ENCODE measurements around the gene AKT3.
"Not testable (repeated sequence)": the region's sequence is repeated elsewhere in the genome, so short reads cannot be mapped to it uniquely, and the experiment has no call there.

Gene AKT3

DNA sequence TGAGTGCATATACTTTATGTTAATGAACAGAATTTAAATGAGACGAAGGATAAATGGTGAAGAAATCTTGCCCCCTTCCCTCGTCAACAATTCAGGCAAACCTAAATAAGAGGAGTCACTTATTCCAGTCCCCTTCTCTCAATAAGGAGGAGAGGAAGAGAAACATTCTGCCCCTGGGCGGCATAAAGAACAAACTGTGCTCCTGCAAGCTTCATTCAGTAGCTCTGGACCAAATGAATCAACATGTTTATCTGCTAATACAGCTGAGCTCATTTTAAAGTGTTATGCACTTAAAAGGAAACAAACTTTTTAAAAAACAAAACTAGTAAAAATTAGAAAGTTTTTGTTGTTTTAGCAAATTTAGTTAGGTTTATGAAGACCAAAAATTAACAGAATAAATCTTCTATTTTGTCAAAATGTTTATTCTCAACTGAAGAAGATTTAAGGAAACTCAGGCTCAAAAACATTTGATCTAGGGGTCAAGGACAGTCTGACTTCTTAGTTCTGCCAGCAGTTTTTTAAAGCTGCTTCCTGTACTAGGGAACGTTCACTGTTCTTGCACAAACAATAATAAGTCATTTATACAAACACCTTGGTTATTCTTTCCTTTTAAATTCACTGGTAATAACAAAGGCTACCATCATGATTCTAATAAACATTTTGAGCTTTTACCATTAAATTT lies 58.3 kb downstream of the AKT3 start:
- DNase-seq (ENCODE audit: insufficient read length, low spot score) = no peak
- FAIRE-seq = no peak

DNA sequence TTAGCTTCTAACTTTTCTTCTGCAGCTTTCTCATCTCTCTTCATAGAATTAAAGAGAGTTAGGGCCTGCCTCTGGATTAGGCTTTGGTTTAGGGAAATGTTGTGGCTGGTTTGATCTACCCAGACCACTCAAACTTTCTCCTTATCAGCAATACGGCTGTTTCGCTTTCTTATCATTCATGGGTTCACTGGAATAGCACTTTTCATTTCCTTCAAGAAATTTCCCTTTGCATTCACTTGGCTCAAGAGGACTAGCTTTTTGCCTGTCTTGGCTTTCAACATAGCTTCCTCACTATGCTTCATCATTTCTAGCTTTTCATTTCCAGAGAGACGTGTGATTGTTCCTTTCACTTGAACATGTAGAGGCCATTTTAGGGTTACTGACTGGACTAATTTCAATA lies 59.6 kb downstream of the AKT3 start:
- no peak for DNase-seq (ENCODE audit: insufficient read length, low spot score)
- FAIRE-seq = no peak

DNA sequence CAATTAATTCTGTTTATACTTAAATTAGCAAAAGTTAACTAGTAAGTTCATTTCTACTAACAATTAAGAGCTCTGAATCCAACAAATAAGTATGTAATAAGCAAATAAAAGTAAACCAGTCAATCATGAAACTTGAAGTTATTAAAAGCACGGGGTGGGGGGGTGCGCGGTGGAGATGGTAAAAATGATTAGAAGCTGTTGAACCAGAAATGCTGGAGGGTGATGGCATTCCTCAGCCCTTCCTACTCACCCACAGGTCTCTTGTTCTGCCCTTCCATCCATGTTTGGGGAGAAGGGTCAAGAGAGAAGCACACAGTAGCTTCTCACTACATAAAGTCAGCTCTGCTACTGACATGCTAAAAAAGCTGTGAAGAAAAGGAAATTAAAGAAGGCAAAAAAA lies 63.5 kb downstream of the AKT3 start:
- FAIRE-seq = no peak
- no peak for DNase-seq (ENCODE audit: insufficient read length, low spot score)

DNA sequence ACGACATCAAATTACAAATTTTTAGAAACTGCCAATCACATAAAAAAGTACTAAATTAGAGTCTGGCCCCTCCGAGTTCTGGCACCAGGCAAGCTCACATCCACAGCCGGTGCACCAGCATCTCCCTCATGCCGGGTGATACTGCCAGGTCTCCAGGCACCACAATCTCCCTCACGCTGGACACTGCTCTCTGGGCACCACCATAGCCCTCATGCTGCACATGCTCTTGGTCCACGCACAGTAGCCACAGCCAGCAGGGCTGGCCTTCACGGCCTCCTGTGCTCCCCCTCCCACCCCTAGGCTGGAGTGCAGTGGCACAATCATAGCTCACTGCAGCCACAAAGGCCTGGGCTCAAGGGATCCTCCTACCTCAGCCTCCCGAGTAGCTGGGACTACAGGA lies 65.5 kb downstream of the AKT3 start:
- FAIRE-seq = no peak
- DNase-seq (ENCODE audit: insufficient read length, low spot score) = no peak

DNA sequence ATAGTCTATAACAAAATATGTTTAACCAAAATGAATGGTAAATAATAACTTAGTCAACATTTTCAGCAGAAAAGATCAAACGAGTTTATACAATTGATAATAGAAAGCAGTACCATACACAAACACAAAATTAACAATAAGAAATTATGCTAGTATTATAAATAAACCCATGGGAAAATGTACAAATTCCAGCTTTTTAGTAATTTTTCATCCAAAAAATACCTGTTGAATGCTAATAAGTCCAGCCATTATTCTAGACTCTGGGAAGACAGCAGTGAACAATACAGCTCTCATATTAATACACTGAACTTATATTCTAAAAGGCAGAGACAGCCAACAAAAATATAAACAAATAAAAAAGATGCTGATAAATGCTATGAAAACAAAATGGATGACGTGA lies 66.3 kb downstream of the AKT3 start:
- DNase-seq (ENCODE audit: insufficient read length, low spot score) = no peak
- FAIRE-seq = no peak

DNA sequence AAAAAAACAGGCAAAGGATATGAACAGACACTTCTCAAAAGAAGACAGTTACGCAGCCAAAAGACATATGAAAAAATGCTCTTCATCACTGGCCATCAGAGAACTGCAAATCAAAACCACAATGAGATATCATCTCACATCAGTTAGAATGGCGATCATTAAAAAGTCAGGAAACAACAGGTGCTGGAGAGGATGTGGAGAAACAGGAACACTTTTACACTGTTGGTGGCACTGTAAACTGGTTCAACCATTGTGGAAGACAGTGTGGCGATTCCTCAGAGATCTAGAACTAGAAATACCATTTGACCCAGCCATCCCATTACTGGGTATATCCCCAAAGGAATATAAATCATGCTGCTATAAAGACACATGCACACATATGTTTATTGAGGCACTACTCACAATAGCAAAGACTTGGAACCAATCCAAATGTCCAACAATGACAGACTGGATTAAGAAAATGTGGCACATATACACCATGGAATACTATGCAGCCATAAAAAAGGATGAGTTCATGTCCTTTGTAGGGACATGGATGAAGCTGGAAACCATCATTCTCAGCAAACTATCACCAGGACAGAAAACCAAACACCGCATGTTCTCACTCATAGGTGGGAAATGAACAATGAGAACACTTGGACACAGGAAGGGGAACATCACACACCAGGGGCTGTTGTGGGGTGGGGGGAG lies 77.5 kb downstream of the AKT3 start:
- not testable (repeated sequence) for DNase-seq (ENCODE audit: insufficient read length, low spot score); FAIRE-seq

DNA sequence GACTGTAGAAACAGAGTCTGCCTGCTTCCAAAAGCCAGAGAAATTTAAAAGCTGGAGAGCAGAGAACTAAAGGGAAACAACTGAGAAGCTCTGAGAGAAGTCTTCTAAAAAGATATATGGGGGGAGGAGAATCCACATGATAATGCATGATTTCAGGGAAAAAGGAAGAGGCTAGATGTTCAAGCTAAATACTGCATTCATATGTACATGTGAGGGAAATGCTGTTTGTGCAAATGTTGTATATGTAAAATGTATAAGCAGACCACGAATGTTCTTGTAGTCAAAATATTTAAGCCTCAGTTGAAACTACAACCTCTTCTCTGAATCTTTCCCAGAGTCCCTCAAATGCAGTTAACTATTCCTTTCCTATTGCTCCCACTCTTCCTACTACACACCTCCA lies 79.2 kb downstream of the AKT3 start:
- FAIRE-seq (no peak), DNase-seq (ENCODE audit: insufficient read length, low spot score) (no peak)

DNA sequence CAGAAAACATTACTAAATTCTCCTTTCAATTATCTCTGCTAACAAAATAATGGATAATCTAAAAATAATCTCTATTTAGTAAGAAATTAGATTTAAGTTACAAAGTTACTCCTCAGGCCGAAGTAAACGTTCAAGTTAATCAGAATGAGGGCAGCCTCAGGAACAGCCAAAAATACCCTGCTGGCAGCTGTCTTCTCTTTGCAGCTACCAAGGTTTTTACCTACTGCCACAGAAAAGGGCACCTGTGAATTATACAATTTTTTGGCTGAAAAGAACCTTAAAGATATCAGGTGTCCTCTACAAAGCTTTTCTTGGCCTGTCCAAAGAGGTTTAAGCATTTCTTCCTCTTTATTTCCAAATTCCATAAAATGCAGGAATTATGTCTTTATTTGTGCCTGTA lies 84.4 kb downstream of the AKT3 start:
- FAIRE-seq (no peak), DNase-seq (ENCODE audit: insufficient read length, low spot score) (no peak)

DNA sequence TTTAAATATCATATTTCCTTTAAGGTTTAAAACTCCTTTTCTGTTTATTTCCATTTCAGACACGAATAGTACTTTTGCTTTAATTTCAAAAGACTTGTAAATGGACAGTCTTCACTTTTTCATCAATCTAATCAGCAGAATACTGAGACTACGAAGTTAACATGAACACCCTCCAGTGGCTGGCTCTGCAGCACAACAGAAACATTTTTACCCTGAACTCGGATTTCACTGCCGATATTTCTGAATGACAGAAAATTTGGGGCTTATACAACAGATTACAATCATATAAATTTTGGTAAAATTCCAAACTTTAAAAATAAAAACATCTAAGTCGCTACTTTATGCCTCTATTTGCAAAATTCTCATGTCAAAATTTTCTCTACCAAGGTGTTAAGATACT lies 86.2 kb downstream of the AKT3 start:
- no peak for DNase-seq (ENCODE audit: insufficient read length, low spot score)
- FAIRE-seq = no peak

DNA sequence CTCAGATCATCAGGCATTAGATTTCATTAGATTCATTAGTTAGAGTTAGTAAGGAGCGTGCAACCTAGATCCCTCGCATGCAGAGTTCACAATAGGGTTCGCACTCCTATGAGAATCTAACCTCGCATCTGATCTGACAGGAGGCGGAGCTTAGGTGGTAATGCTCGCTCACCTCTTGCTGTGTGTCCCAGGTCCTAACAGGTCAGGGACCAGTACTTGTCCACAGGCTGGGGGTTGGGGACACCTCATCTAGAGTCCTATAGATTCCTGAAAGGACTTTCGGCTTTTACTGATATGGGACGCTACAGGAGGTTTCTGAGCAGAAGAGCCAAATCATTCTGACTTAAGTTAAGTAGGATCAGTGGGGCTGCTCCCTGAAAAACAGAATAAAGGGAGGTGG lies 91.4 kb downstream of the AKT3 start:
- FAIRE-seq (no peak), DNase-seq (ENCODE audit: insufficient read length, low spot score) (no peak)

DNA sequence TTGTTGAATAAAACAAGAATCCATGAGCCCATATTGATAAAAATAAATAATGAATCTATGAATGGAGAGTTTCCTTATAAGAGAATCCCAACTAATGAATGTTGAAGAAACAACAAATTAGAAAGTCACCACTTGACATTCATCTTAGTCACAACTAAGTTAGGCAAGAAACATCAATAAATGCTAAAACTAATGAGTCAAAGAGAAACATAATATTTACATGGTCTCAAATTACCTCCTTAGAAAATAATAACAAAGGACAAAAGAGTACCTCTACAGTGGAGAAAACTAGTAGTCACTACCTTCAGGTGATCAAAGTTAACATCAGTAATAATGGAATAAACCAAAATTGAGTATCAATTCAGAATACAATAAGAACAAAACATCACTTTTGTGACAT lies 93.5 kb downstream of the AKT3 start:
- FAIRE-seq = no peak
- no peak for DNase-seq (ENCODE audit: insufficient read length, low spot score)

DNA sequence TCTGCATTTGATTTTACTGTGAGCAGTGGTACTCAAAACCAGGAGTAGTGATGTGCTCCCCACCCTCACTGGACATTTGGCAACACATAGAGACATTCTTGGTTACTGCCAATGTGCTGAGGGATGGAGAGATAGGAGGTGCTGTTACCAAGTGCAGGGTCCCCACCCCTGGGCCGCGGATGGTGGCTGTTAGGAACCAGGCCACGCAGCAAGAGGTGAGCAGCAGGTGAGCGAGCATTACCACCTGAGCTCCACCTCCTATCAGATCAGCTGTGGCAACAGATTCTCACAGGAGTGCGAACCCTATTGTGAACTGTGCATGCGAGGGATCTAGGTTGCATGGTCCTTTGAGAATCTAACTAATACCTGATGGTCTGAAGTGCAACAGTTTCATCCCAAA lies 95.7 kb downstream of the AKT3 start:
- DNase-seq (ENCODE audit: insufficient read length, low spot score) = no peak
- peak; percentile 48 for FAIRE-seq

DNA sequence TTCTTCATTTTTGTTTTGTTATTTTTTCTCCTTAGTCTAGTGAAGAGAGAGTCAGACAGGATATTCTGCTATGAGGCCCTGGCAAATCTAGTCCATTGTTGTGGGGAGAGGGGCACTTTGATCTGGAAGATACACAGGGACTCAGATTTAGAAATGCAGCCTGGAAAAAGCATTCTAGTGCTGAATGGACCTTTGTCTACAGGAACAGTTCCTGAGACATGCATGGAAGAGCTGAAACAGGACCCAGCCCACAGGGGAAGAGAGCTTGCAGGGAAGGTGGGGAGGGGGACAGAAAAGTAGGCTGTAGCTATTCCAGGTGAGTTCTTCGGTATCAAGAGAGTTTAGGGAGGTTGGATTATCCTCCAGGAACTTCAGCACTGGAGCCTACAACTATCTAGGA lies 98.5 kb downstream of the AKT3 start:
- FAIRE-seq = no peak
- no peak for DNase-seq (ENCODE audit: insufficient read length, low spot score)

DNA sequence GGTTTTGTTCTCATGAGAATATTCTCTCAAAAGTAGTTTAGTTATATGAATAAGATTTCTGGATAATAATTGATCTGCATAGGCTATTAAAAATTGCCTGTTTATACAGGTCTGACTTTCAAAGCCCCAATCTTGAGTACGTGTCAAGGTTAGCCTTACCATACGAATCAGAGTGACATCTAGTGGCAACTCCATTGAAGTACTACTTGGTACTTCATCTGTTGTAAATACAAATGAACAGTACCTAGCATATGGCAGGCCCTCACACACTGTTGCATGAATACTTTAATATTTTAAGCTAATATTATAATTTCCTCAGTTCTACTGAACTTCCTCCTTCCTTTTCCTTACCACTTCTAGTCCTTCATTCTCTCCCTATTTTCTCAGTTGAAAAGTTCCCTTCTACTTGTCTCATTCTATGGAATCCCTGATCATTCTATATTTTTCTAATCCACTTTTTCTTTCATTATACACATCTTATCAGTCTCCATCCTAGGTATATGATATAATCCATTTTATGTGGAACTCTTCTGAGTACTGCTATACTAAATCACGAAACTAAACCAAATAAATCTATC lies 101.2 kb downstream of the AKT3 start:
- FAIRE-seq (peak; percentile 76), DNase-seq (ENCODE audit: insufficient read length, low spot score) (peak; percentile 64)

DNA sequence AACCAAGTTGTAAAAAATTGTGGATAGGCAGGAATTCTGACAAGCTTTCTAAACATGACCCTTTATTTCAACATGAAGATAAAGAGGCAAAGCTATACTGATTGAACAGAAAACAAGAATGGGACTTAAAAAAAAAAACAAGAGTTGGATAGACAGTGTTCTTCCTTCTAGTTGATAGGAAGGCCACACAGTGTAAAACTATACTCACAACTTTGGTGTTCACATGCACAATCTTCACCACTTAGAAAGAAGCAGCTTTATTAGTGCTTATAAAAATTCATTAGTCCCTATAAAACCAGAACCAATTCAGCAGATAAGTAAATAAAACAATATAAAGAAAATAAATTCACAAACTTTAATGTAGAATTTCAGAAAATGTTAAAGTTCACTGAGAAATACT lies 101.8 kb downstream of the AKT3 start:
- FAIRE-seq = no peak

DNA sequence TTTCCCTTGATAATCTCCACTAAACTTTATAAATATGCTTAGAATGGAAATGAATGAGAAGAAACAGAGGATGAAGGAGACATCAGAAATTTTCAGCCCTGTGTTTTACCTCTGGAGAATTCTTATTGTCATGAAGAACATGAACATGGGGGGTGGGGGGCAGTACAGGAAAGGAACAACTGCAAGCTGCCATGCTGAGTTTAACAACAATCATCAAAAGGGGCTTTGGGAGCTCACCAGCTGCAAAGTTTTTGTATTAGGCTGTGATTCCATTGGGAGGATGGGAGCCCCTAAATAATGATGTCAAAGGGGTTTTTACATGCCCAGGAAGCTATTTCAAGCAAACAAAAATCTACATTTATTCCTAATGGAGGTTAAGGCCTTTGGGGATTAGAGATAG lies 103.3 kb downstream of the AKT3 start:
- no peak for DNase-seq (ENCODE audit: insufficient read length, low spot score)
- FAIRE-seq = no peak

More for the DNA sequence above, 101.8 kb downstream of the AKT3 start:
- no peak for DNase-seq (ENCODE audit: insufficient read length, low spot score)

DNA sequence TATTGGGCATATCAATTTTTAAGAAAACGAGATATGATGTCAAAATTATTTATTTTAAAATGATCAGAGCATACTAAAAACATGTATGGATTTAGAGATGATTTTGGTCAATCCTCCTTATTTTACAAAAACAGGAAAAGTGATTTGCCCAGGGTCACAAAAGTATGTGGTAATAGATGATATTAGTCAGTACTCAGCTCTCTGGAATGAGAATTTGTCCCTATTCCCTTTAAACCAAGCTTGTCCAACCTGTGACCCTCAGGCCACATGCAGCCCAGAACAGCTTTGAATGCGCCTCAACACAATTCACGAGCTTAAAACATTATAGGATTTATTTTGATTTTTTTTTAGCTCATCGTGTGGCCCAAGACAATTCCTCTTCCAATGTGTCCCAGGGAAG lies 104.7 kb downstream of the AKT3 start:
- peak; percentile 31 for FAIRE-seq
- no peak for DNase-seq (ENCODE audit: insufficient read length, low spot score)

DNA sequence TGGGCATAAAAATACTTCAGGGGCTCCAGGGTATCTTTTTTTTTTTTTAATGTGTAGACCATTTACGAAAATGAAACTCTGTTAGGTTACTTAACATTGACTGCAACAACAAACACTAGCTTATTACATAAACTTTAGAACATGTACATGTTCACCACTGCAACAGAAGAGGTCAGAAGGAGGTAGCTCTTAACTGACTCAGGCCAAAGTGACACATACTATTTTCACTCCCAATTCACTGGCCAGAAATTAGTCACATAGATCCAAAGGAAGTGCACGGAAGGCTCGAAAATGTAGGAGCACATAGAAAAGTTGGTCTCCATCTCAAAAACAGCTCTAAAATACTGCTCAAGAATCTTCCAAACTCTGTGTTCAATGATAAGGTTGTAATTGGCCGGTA lies 107.2 kb downstream of the AKT3 start:
- DNase-seq (ENCODE audit: insufficient read length, low spot score) (peak; percentile 36), FAIRE-seq (peak; percentile 54)

DNA sequence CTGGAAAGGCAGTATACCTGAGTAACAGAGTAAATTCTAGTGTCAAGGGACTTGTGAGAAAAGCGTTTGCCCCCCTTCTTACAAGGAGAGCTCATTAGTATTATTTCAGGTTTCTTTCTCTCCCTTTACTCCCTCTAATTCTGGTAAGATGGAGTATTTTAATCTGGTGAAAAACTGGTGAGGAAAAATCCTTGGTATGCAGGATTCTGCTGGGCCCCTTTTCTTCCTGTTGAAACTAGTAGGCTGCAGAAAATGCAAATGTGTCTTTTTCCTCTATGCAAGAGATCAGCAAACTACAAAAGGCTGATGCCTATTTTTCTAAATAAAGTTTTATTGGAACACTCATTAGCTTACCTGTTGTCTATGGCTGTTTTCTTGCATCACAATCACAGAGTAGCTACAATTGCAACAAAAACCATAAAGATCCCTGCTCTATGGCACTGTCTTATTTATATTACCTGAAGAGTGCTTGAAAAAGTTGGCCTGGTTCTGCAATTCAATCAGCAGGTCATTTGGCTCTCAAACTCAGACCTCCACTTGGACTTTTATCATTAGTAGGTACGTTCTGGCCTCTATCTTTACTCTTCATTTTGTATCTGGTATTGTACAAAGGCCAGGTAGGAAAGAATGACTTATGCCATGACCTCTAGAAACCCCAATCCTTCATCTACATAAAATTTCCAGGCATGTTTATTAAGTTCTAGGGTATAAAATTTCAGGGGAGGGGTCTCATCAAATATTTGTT lies 109.6 kb downstream of the AKT3 start:
- FAIRE-seq = no peak

DNA sequence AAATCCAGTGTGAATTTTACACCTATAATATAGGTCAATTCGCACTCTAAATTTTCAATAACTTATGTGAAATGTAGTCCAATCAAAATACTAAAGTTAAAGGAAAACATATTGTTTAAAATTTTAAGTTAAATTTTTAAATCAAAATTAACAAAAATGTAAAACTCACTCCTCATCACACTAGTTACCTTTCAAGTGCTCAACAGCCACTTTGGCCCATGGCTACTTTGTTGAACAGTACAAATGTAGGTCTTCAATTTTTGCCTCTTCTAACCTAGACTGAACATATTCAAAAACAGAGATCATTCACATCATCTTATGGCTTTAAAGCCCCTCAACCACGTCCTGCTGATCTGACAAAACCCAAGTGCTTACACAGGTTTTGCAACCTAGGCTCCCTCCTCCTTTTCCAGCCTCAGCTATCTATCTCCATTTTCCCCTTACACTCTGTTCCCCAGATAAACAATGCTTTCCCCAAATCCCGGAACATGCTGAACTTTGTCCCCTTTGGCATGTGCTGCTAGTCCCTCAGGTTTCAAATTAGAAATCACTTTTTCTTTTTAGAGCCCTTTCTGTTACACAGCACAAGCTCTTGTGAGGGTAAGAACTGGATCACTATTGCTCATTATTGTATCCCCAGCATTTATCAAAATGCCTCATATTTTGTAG lies 110.6 kb downstream of the AKT3 start:
- DNase-seq (ENCODE audit: insufficient read length, low spot score) (no peak), FAIRE-seq (no peak)

More for the DNA sequence above, 109.6 kb downstream of the AKT3 start:
- no peak for DNase-seq (ENCODE audit: insufficient read length, low spot score)

DNA sequence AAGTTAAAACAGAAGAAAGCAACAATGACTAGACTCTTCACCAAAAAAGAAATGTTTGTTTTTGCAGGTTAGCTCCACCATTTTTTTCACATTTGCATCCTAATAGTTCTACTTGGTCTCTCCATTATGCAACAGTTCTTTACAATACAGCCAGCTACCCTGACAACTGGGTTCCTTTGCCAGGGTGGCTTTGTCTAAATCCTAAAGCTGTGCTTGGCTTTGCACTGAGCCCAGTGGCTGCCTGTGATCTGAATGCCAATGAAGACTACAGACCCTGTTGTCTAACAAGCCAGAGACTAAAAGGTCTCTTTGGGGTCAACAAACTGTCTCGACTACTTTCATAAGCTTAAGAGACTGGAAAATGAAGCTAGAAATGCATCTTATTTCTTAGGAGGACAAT lies 112.0 kb downstream of the AKT3 start:
- no peak for FAIRE-seq
- DNase-seq (ENCODE audit: insufficient read length, low spot score) = no peak

Data from HTR-8/SVneo (cell line).